Jurkat, Clone E6-1 (cell line): Measurements from ENCODE around the gene BRAF.
"Not testable (repeated sequence)": the region's sequence is repeated elsewhere in the genome, so short reads cannot be mapped to it uniquely, and the experiment has no call there.

Experiments
- DNase-seq: peaks from one replicate; pipeline ENCODE4 v3.0.0-alpha.2; 2011; ENCODE audit warnings: low read depth, low spot score
- H3K4me3 ChIP-seq: 2 replicates; pipeline ENCODE4 v1.5.1; 2011; ENCODE audit warnings: mild to moderate bottlenecking, low read length, control low read depth, moderate library complexity

Gene BRAF

GRCh38 chr7:140923358-140924006 lies 1.2 kb downstream of the BRAF start:
- no peak for DNase-seq
- peak overlapping the region; percentile 85 for H3K4me3 ChIP-seq

GRCh38 chr7:140922741-140923345 lies 1.9 kb downstream of the BRAF start:
- no peak overlapping the region for H3K4me3 ChIP-seq
- DNase-seq, result no peak

GRCh38 chr7:140920745-140921144 lies 4.0 kb downstream of the BRAF start:
- H3K4me3 ChIP-seq, result no peak overlapping the region
- no peak for DNase-seq

- H3K4me3 ChIP-seq, result no peak overlapping the region
- DNase-seq, result no peak
Measured at GRCh38 chr7:140918236-140918635, 6.5 kb downstream of the BRAF start.

- H3K4me3 ChIP-seq, result no peak overlapping the region
- no peak for DNase-seq
Measured at GRCh38 chr7:140917258-140917657, 7.5 kb downstream of the BRAF start.

- DNase-seq, result no peak
- no peak overlapping the region for H3K4me3 ChIP-seq
Measured at GRCh38 chr7:140915935-140916555, 8.7 kb downstream of the BRAF start.

- no peak for DNase-seq
- no peak overlapping the region for H3K4me3 ChIP-seq
Measured at GRCh38 chr7:140914083-140914482, 10.6 kb downstream of the BRAF start.

GRCh38 chr7:140913596-140913928 lies 11.2 kb downstream of the BRAF start:
- H3K4me3 ChIP-seq, result not testable (repeated sequence)

GRCh38 chr7:140911746-140912145 lies 13.0 kb downstream of the BRAF start:
- no peak overlapping the region for H3K4me3 ChIP-seq
- no peak for DNase-seq

More at GRCh38 chr7:140913596-140913928, 11.2 kb downstream of the BRAF start:
- DNase-seq, result not testable (repeated sequence)

GRCh38 chr7:140909476-140910161 lies 15.1 kb downstream of the BRAF start:
- no peak overlapping the region for H3K4me3 ChIP-seq
- no peak for DNase-seq

GRCh38 chr7:140908361-140908760 lies 16.4 kb downstream of the BRAF start:
- DNase-seq, result no peak
- H3K4me3 ChIP-seq, result no peak overlapping the region

- no peak for DNase-seq
Measured at GRCh38 chr7:140903741-140904480, 20.8 kb downstream of the BRAF start.

GRCh38 chr7:140902303-140902953 lies 22.3 kb downstream of the BRAF start:
- peak; percentile 58 for DNase-seq
- H3K4me3 ChIP-seq, result no peak overlapping the region

More at GRCh38 chr7:140903741-140904480, 20.8 kb downstream of the BRAF start:
- no peak overlapping the region for H3K4me3 ChIP-seq

GRCh38 chr7:140901941-140902302 lies 22.8 kb downstream of the BRAF start:
- no peak for DNase-seq
- no peak overlapping the region for H3K4me3 ChIP-seq

- H3K4me3 ChIP-seq, result no peak overlapping the region
- no peak for DNase-seq
Measured at GRCh38 chr7:140899883-140900282, 24.8 kb downstream of the BRAF start.

- no peak for DNase-seq
Measured at GRCh38 chr7:140898786-140899536, 25.8 kb downstream of the BRAF start.

GRCh38 chr7:140896996-140897395 lies 27.7 kb downstream of the BRAF start:
- DNase-seq, result no peak
- no peak overlapping the region for H3K4me3 ChIP-seq

More at GRCh38 chr7:140898786-140899536, 25.8 kb downstream of the BRAF start:
- no peak overlapping the region for H3K4me3 ChIP-seq

- no peak for DNase-seq
- H3K4me3 ChIP-seq, result no peak overlapping the region
Measured at GRCh38 chr7:140889645-140890044, 35.1 kb downstream of the BRAF start.
